HepG2 (cell line): ENCODE results near the gene TPM3. TPM values are rescaled to one million over a fixed set of nuclear protein-coding genes. Genes with fewer than 3 reads are reported as not detected.

ENCODE experiments used
- ATAC-seq: fragments of 200-7000 bp; cut with Tn5 transposase; 3 replicates; pipeline ENCODE4 v1.9.1; 2020; ENCODE audit warnings: mild to moderate bottlenecking, moderate library complexity
- BruUV-seq: library from RNA; stranded (reverse); fragments of 400-500 nt; replicated peaks from 2 replicates; lab custom pipeline; 2021; lab: Mats Ljungman, UMichigan
- CTCF ChIA-PET: fragments of 300-600 bp; formaldehyde crosslinking; extraction: SDS; loops from one replicate; lab custom pipeline; 2021; ENCODE audit warnings: low total read pairs, inconsistent platforms, low intra/inter-chr PET ratio; lab: Yijun Ruan, JAX
- POLR2A ChIA-PET: fragments of 350-600 bp; sonication (Branson Sonifier 250); formaldehyde crosslinking; loops from one replicate; lab custom pipeline; 2020; ENCODE audit warnings: antibody characterized with exemption, inconsistent platforms; lab: Yijun Ruan, JAX
- DNase-seq: peaks from one replicate; pipeline ENCODE4 v3.0.0-alpha.2; 2015; ENCODE audit warnings: low spot score
- FAIRE-seq: peaks from 3 replicates; lab custom pipeline; 2011; peaks lifted over from hg19 to GRCh38; lab: Jason Lieb, UNC
- H2AFZ ChIP-seq: one replicate; pipeline ENCODE4 v1.6.1; 2011; ENCODE audit warnings: low read length, inconsistent platforms
- H3K27ac ChIP-seq: fragments of 300-600 bp; 3 replicates; pipeline ENCODE4 v1.8.0; 2011; ENCODE audit warnings: mixed run types, mild to moderate bottlenecking, mixed read lengths, low read length, inconsistent platforms; ENCODE audit not compliant: insufficient read depth; ENCODE audit errors: extremely low read length
- H3K27me3 ChIP-seq, 2 experiments: fragments of 200-600 bp in 1 of 2; 2 replicates in 1 of 2; 3 replicates in 1 of 2; pipeline versions ENCODE4 v1.6.0 to v1.8.0; 2011; ENCODE audit warnings: low read length in 2 of 2, mild to moderate bottlenecking in 2 of 2, moderate library complexity in 2 of 2, inconsistent platforms in 1 of 2; ENCODE audit not compliant: insufficient read depth in 2 of 2, control insufficient read depth in 1 of 2
- H3K36me3 ChIP-seq, 2 experiments: fragments of 200-600 bp in 1 of 2; replicated peaks in 1 of 2; 2 replicates in 1 of 2; 3 replicates in 1 of 2; pipeline versions ENCODE4 v1.5.1 to v1.8.0; 2011; ENCODE audit warnings: low read length in 2 of 2, inconsistent platforms in 1 of 2; ENCODE audit not compliant: insufficient read depth in 2 of 2, control insufficient read depth in 1 of 2
- H3K4me1 ChIP-seq: 2 replicates; pipeline ENCODE4 v1.5.1; 2012; ENCODE audit warnings: low read length, inconsistent platforms; ENCODE audit not compliant: insufficient read depth
- H3K4me2 ChIP-seq: 2 replicates; pipeline ENCODE4 v1.6.0; 2011; ENCODE audit warnings: low read depth, low read length, inconsistent platforms
- H3K4me3 ChIP-seq, 3 experiments: fragments of 200-600 bp in 1 of 3; sonication (generic), shearing (Covaris generic) in 1 of 3; replicated peaks in 1 of 3; 2 replicates each; pipeline ENCODE4 v1.5.1; 2011 to 2016; ENCODE audit warnings: low read length in 3 of 3, inconsistent platforms in 2 of 3, low read depth in 2 of 3, mild to moderate bottlenecking in 2 of 3, control low read depth in 1 of 3, mixed read lengths in 1 of 3; ENCODE audit not compliant: insufficient read depth in 1 of 3
- H3K79me2 ChIP-seq: one replicate; pipeline ENCODE4 v1.6.1; 2011; ENCODE audit warnings: low read length, inconsistent platforms; ENCODE audit not compliant: insufficient read depth
- H3K9ac ChIP-seq: 2 replicates; pipeline ENCODE4 v1.6.0; 2011; ENCODE audit warnings: mild to moderate bottlenecking, low read depth, low read length, inconsistent platforms; ENCODE audit not compliant: insufficient read depth
- H3K9me3 ChIP-seq: 2 replicates; pipeline ENCODE4 v1.5.1; 2012; ENCODE audit warnings: mild to moderate bottlenecking, low read length
- H4K20me1 ChIP-seq: 2 replicates; pipeline ENCODE4 v1.6.0; 2011; ENCODE audit warnings: inconsistent platforms, mild to moderate bottlenecking, low read length, moderate library complexity; ENCODE audit not compliant: insufficient read depth
- ESRRA ChIP-seq: sonication (generic); formaldehyde crosslinking; IDR thresholded peaks from 2 replicates; pipeline ENCODE4 v1.5.1; 2020; ENCODE audit warnings: mild to moderate bottlenecking, low read depth, missing genetic modification reagents
- FOXP1 ChIP-seq, 2 experiments: fragments of 450-650 bp in 1 of 2; IDR thresholded peaks; 2 replicates each; pipeline ENCODE4 v1.6.1; 2017 to 2018; ENCODE audit warnings: antibody characterized with exemption in 1 of 2
- IRF9 ChIP-seq: sonication (generic); formaldehyde crosslinking; IDR thresholded peaks from 2 replicates; pipeline ENCODE4 v1.8.0; 2022; ENCODE audit warnings: missing genetic modification reagents, mild to moderate bottlenecking, borderline replicate concordance
- JDP2 ChIP-seq: sonication (generic); formaldehyde crosslinking; IDR thresholded peaks from 2 replicates; pipeline ENCODE4 v1.8.1; 2022; ENCODE audit warnings: missing genetic modification reagents, borderline replicate concordance
- MAZ ChIP-seq, 2 experiments: sonication (generic) in 1 of 2; formaldehyde crosslinking in 1 of 2; IDR thresholded peaks; 2 replicates each; pipeline versions ENCODE4 v1.5.0 to v1.6.1; 2012 to 2020; ENCODE audit warnings: low read depth in 2 of 2, mild to moderate bottlenecking in 2 of 2, borderline replicate concordance in 1 of 2, improper control_type of control experiment in 1 of 2, low read length in 1 of 2, missing genetic modification reagents in 1 of 2, moderate library complexity in 1 of 2
- MTF2 ChIP-seq: sonication (generic); formaldehyde crosslinking; IDR thresholded peaks from 2 replicates; pipeline ENCODE4 v1.5.0; 2020; ENCODE audit warnings: missing genetic modification reagents, borderline replicate concordance
- NFRKB ChIP-seq: fragments of 450-650 bp; IDR thresholded peaks from 2 replicates; pipeline ENCODE4 v1.6.1; 2017
- PLRG1 ChIP-seq: fragments of 450-650 bp; conservative IDR thresholded peaks from 2 replicates; pipeline ENCODE4 v1.6.1; 2016
- RFXAP ChIP-seq: sonication (generic); formaldehyde crosslinking; IDR thresholded peaks from 2 replicates; pipeline ENCODE4 v1.4.0; 2020; ENCODE audit warnings: missing genetic modification reagents, borderline replicate concordance
- RXRB ChIP-seq: IDR thresholded peaks from 2 replicates; pipeline ENCODE4 v1.6.1; 2016; ENCODE audit warnings: borderline replicate concordance, missing genetic modification reagents, missing compliant biosample characterization
- TFDP1 ChIP-seq: IDR thresholded peaks from 2 replicates; pipeline ENCODE4 v1.6.1; 2016; ENCODE audit warnings: missing compliant biosample characterization, missing genetic modification reagents, borderline replicate concordance
- ZGPAT ChIP-seq: IDR thresholded peaks from 2 replicates; pipeline ENCODE4 v1.6.1; 2016; ENCODE audit warnings: mild to moderate bottlenecking
- ZNF646 ChIP-seq: sonication (generic); formaldehyde crosslinking; IDR thresholded peaks from 2 replicates; pipeline ENCODE4 v1.9.0; 2021; ENCODE audit warnings: mild to moderate bottlenecking, missing genetic modification reagents
- WGBS: methylation state at CpG from one replicate; pipeline ENCODE4 v1.1.6; 2017; ENCODE audit warnings: low lambda C conversion rate; 5-methylcytosine and 5-hydroxymethylcytosine counted together
- in situ Hi-C: cut with HindIII; loops from 2 replicates; pipeline ENCODE4 v1.10.0; 2017; ENCODE audit warnings: low pct_unique_long_range_greater_than_20kb; ENCODE audit not compliant: extremely low pct_ligation_motif_present
- intact Hi-C: fragments of 100-400 bp; cut with micrococcal nuclease; formaldehyde crosslinking; loops from one replicate; pipeline ENCODE4 v1.10.0; 2022; ENCODE audit not compliant: unreplicated experiment
- polyA plus RNA-seq, 8 experiments: library from polyadenylated mRNA; depleted of rRNA in 3 of 8; stranded (reverse) in 7 of 8; unstranded in 1 of 8; fragments of >200 nt; fragmentation: Illumina TruSeq in 4 of 8; extraction: Trizol in 4 of 8; gene quantifications; 2 replicates each; pipeline versions ENCODE4 v1.2.1 to v1.2.3, GENCODE V29; 2011 to 2016; ENCODE audit warnings: low read depth in 4 of 8, missing spikeins in 1 of 8, mixed read lengths in 1 of 8; ENCODE audit not compliant: insufficient read depth in 1 of 8
- total RNA-seq, 5 experiments: library from RNA; depleted of rRNA; stranded (reverse); fragments of >200 nt; fragmentation: Illumina TruSeq; extraction: Trizol; gene quantifications; 2 replicates each; pipeline ENCODE4 v1.2.3, GENCODE V29; 2016; ENCODE audit warnings: low read depth in 1 of 5

Gene TPM3
- total and polyA plus RNA-seq, 2 of the 13 experiments (the other 11 are each of a cell fraction or from before 2014, with no cell fraction given), result 160 to 307 TPM

- no peak for TF ChIP-seq ZNF646 (CRISPR knock-in tag)
- no peak for TF ChIP-seq PLRG1
- no peak for TF ChIP-seq JDP2 (CRISPR knock-in tag)
Observed at GRCh38 chr1:154117642-154118041, 74.3 kb downstream of the TPM3 start (continued).

- DNase-seq, result no peak
- TF ChIP-seq MTF2, result no peak
- no peak for TF ChIP-seq MAZ (IDR thresholded peaks at IDR 0.05; ENCODE audit: borderline replicate concordance, low read depth, low read length)
- TF ChIP-seq MAZ (CRISPR knock-in tag; IDR thresholded peaks at IDR 0.05; ENCODE audit: low read depth), result no peak
- no peak for TF ChIP-seq ESRRA (CRISPR knock-in tag)
- TF ChIP-seq FOXP1 (IDR thresholded peaks at IDR 0.05), result no peak
- no peak for TF ChIP-seq FOXP1 (CRISPR knock-in tag; IDR thresholded peaks at IDR 0.05)
- TF ChIP-seq ZGPAT, result no peak
- TF ChIP-seq RFXAP (CRISPR knock-in tag), result no peak
- TF ChIP-seq NFRKB, result no peak
- no peak for TF ChIP-seq RXRB (CRISPR knock-in tag)
- no peak for TF ChIP-seq TFDP1 (CRISPR knock-in tag)
- TF ChIP-seq IRF9, result no peak
Observed at GRCh38 chr1:154115180-154115579, 76.7 kb downstream of the TPM3 start.

More at GRCh38 chr1:154115180-154115579, 76.7 kb downstream of the TPM3 start:
- ATAC-seq, result no peak
- FAIRE-seq, result no peak
- H3K4me2 ChIP-seq, result no peak overlapping the region
- POLR2A ChIA-PET, result no interaction called here
- no peaks in the 10 kb centered on the region for H4K20me1 ChIP-seq
- WGBS, result 0% methylated on average over 1 of the region's 1 CpG
- no peaks in the 10 kb centered on the region for H3K4me1 ChIP-seq
- H3K36me3 ChIP-seq, result no peaks in the 10 kb centered on the region
- H3K79me2 ChIP-seq, result no peaks in the 10 kb centered on the region
- H2AFZ ChIP-seq, result no peak overlapping the region
- H3K27ac ChIP-seq, result no peak overlapping the region
- no peak overlapping the region for H3K4me3 ChIP-seq
- no peaks in the 10 kb centered on the region for H3K27me3 ChIP-seq
- no peak overlapping the region for H3K9ac ChIP-seq
- CTCF ChIA-PET, result no interaction called here
- no TSS peak for BruUV-seq
- intact Hi-C loops, result no loop called here
- H3K9me3 ChIP-seq, result no peaks in the 10 kb centered on the region
- in situ Hi-C loops, result no loop called here
